Upper lobe of left lung (tissue), 4 donors: ENCODE measurements around the gene SMOC1.

ENCODE experiments used
- POLR2A ChIP-seq, 4 donors: fragments of 450-650 bp; IDR thresholded peaks; one replicate each; pipeline ENCODE4 v1.5.1; 2016 to 2017; ENCODE audit warnings: antibody characterized with exemption in 4 of 4, mild to moderate bottlenecking in 2 of 4
- TF ChIP-seq, protein P1 (sequence below), 6 experiments: fragments of 450-650 bp in 4 of 6; fragments of 200-600 bp in 2 of 6; sonication (generic) in 2 of 6; IDR thresholded peaks; one replicate each; pipeline ENCODE4 v1.5.1; 2016 to 2019; ENCODE audit warnings: antibody characterized with exemption in 6 of 6

DNA sequence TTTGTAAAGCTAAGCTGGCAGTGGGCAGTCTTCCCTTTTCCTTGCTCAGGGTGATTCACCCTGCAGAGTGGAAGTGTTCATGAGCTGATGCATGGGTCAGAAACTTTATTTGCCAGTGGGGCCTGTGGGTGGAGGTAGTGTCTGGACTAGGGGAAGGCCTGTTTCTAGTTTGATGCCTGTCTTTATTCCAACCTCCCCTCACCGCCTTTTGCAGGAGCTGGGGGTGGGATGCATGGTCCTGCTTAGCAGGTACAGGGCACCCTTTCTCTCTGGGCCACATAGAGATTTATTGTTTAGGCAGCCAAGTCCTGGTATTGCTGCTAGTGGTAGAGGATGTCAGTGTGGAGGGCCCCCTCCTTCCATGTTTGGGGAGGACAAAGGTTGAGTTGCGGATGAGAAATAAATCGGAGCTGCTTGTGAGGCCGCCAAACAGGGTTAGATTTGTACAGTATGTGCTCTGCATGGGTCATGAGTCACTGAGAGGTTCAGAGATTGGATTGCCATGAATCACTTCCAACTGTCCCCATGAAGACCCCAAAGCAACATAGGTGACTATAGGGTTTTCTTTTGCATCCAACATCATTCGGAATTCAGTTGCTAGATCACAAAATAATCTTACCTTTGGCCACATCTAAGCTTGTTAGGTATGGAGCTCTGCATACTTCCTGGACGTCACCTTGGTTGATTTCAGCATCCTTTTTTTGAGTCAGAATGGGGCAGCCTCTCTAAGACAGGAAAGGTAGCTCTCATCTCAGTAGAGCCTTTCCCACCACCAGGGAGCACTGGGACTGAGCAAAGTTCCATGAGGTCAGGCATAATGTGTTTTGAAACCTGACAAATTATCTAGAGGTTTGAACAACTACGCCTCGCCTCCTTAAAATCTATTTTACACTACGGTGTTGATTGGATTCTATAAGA is 8.8 kb downstream of the SMOC1 start:
- TF ChIP-seq, protein P1, sequence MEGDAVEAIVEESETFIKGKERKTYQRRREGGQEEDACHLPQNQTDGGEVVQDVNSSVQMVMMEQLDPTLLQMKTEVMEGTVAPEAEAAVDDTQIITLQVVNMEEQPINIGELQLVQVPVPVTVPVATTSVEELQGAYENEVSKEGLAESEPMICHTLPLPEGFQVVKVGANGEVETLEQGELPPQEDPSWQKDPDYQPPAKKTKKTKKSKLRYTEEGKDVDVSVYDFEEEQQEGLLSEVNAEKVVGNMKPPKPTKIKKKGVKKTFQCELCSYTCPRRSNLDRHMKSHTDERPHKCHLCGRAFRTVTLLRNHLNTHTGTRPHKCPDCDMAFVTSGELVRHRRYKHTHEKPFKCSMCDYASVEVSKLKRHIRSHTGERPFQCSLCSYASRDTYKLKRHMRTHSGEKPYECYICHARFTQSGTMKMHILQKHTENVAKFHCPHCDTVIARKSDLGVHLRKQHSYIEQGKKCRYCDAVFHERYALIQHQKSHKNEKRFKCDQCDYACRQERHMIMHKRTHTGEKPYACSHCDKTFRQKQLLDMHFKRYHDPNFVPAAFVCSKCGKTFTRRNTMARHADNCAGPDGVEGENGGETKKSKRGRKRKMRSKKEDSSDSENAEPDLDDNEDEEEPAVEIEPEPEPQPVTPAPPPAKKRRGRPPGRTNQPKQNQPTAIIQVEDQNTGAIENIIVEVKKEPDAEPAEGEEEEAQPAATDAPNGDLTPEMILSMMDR (IDR thresholded peaks at IDR 0.05), result no peak
- TF ChIP-seq POLR2A (IDR thresholded peaks at IDR 0.05), result no peak
